SKM-1 (cell line): Measurements from ENCODE around the gene PFN2.
"Not testable (repeated sequence)": the region's sequence is repeated elsewhere in the genome, so short reads cannot be mapped to it uniquely, and the experiment has no call there.

Experiments used
- DNase-seq: peaks from one replicate; lab custom pipeline; 2025; ENCODE audit not compliant: unreplicated experiment; lab: John Stamatoyannopoulos, UW

Gene PFN2, protein sequence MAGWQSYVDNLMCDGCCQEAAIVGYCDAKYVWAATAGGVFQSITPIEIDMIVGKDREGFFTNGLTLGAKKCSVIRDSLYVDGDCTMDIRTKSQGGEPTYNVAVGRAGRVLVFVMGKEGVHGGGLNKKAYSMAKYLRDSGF

DNA sequence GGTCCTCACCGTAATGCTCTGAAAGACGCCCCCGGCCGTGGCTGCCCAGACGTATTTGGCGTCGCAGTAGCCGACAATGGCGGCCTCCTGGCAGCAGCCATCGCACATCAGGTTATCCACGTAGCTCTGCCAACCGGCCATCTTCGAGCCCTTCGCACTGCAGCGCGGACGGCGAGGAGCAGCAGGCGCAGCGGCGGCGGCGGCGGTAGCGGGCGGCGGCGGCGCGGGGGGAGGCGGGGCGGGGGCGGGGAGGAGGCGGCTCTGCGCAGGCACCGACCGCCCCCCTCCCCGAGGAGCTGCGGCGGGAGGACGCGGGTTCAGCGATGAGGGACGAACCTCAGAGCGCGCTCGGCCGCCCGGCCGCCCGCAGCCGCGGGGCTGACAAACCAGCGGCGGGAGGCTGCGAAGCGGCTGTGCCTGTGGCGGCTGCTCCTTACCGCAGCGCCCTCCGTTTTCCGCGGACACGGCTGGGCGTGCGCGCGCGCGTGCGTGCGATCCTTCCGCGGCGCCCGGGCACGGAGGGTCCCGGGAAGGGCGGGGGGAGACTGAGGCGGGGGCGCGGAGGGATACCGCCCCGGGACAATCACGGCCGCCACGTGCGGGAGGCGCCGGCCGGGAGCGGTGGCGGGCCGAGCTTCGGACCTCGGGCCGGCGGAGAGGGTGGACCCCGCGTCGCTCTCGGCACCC is at the start of gene PFN2:
TSS of gene PFN2 (minus strand) at position 180 of the 687 bp plus-strand sequence. CDS start at position 141, 39 bp downstream.
- DNase-seq, result no peak

DNA sequence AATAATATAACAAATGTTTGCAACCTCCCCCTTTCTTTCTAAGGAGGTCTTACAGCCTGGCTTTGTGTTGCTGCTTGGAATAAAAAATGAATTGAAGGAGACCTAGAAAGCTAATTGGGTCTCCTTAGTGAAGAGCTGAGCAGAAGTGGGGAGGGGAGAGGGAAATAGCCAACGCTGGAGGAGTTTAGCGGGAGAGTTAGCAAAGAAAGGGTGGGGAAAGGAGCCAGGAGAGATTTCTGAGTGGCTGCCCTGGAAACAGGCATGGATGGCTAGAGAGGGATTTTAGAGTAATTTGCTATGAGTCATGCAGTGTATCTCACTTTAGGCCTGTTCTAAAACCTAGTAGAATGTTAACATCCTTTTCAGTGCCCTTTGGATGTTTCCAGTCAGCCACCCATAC is 45.2 kb upstream of the PFN2 start:
- no peak for DNase-seq

DNA sequence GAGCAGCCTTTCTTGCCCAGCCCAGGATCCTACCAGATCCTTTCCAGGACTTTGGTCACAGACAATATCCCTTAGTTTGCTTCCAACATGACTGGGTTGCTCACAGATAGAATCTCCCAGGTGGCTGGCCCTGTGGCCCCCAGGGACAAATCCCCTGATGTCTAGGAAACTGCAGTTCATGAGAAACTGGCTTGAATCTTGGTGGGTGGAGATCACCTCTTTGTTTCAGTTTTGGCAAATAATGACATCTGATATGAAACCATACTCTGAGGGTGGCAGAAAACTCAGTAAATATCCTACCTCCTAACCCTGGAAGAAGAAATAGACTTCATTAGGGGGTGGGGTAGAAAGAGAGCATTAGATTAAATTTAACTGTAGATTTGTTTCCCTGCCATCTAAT is 44.1 kb upstream of the PFN2 start:
- DNase-seq, result no peak

DNA sequence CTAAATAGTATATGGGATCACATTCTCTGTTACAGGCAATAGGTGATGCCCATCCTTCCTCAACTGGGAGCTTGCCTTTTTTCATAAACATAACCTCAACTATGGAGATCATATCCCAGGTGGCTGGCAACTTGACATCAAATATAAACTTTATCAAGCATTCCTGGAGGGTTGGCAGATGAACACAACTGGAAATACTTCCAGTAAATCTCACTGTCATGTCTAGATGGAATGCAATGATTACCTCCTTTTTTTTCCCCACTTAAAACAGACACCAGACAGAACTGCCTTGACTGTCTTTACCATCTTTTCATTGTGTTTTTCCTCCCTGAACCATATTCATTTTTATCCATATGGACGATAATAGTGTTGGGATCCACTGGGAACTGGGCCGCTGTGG is 43.1 kb upstream of the PFN2 start:
- no peak for DNase-seq

DNA sequence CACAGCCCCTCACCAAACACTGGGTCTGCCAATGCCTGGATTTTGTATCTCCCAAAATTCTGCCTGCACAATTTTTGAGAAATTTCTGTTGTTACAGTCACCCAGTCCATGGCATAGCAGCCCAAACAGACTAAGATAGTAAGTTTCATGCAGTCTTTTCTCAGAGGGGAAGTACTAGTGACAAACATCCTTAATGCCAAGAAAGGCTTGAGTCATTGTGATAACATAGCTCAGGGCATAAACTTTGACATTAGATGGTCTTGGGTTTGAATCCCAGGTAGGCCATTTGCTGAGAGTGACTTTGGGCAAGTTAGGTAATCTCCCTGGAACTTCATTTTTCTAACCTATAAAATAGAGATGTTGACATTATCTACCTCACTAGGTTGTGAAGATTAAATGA is 36.1 kb upstream of the PFN2 start:
- no peak for DNase-seq

DNA sequence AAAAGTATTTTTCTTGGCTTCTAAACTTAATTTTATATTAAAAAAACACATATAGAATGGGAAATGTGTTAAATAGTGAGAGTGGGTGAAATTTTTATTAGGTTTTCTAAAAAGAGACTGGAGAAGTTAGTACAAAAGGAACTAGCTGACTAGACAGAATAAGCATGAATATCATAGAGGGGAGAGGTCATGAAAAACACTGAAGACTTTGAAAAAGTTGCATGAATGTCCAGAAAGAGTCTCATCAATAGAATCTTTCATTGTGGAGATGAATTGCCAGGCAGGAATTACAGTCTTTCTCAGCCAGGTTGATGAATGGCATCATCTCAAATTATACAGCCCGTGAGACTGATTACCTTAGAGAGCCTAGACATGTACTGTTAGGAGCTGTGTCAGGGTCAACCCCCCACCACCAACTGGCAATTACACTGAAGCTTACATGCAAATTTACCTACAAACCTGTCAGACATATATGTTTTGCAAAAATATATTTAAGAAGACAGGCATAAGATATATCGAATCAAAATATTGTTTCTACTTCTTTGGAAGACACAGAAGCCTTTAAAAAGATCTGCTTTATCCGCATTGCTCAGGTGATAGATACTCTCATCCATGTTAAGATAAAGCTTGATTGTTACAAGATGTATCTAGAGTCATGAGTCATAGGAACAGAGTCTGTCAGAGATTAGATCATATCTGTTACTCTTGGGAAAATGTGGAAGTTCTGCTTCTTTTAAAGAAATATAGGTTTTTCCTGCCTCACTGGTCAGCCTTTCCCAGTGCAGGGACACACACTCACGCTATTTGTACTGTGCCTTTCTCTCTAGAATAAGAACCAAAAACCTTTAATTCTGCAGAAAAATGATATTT is 34.8 kb upstream of the PFN2 start:
- no peak for DNase-seq

DNA sequence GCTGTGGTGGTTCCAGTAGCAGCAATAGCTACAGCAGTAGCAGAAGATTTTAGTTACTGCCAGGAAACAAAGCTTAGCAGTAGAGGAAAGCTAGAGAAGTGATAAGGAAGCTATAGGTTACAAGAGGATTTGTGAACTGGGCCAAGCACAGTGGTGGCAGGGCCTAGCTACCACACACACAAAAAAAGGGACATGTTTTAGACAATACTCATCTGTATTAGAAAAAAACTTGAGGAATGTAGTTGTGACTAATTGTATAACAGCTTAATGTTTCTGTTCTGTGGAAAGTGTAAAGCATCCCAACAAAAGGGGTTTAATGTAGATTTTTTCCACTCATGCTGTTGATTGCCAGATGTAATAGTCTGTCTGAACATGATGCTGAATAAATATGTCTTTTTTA is 29.9 kb upstream of the PFN2 start:
- DNase-seq, result no peak

DNA sequence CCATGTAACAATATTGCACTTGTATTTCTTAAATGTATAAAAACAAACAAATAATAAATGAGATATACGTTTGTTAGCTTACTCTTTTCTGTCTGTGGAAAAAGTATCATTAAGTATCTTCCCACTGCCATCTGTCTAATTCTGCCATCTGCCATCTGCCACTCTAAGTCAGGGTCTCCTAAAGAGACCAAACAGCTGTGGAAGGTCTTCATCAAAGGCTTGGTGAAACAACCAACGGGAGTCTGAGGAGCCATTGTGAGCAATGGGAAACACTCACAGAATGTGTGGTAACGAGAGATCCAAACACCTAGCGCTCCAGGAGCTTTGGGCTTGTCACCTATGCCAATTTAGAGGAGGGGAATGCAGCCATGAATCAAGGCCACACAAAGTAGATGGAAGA is 28.7 kb upstream of the PFN2 start:
- DNase-seq, result no peak

DNA sequence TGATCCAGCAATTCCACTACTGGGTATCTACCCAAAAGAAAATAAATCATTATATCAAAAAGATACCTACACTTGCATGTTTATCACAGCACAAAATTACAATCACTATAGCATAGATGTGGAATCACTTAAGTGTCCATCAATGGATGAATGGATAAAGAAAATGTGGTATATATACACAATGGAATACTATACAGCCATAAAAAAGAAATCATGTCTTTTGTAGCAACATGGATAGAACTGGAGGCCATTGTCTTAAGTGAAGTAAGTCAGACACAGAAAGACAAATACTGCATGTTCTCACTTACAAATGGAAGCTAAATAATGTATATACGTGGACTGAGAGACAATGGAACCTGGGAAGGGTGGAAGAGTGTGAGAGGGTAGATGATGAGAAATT is 28.3 kb upstream of the PFN2 start:
- DNase-seq, result no peak

DNA sequence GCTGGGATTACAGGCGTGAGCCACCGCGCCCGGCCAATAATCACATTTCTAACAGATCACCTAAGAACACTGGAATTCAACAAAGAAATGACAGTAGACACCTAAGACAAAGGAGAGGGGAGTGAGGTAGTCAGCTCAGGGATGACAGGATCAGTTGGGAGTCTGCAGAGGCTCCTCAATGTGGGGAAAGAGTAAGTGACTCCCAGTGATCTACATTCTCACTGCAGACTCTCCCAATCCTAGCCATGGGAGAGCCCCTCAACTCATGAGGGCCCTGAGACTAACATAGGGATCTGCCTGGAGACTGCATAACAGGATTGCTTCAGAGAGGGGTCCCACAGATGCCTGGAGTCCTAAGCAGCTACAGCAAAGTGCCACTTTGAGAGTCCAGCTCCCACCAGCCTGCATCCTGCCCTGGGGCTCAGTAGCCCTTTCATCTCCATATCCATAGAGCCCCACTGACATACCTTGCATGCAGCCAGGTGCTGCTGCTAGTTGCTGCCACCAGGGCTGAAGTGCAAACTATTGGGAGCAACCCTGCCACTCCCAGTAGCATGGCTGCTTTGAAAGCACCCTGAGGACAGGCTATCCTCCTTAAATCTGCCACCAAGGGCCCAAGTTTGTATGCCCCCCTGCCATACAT is 21.8 kb upstream of the PFN2 start:
- DNase-seq, result no peak

DNA sequence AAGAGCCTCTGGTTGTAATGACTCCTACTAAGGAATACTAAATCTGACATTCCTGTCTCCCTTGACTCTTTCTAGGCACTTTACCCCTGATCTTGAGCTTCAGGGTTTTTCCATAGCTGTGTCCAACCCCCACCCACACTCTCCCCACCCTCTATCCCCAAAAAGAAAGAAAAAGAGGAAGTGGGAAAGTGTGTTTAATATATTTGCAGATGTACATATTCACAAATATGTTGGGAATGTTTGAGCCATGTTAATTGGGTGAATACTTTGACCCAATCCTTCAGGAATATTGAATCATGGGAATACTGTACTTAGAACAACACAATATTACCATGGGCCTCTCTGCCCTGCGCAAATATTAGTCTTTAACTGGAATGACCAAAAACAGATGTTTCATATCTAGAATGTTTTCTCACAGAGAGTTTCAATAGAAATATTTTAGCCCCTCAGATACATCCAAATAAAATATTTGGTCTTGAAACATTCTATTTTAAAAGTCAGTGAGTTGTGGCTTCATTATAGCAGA is 19.8 kb upstream of the PFN2 start:
- DNase-seq, result no peak

DNA sequence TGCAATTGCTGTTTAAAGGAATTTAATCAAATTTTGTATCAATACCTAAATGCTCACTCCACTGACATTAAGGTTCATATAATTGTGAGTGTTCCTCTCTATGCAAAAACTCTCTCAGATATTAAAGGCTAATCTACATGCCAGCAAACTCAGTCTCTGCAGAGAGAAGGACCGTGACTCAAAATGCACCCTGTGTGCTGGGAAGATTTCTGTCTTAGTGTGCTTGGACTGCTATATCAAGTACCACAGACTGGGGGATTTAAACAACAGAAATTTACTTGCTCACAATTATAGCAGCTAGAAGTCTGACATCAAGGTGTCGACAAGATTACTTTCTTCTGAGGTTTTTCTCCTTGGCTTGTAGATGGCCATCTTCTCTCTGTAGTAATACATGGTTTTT is 18.6 kb upstream of the PFN2 start:
- no peak for DNase-seq

DNA sequence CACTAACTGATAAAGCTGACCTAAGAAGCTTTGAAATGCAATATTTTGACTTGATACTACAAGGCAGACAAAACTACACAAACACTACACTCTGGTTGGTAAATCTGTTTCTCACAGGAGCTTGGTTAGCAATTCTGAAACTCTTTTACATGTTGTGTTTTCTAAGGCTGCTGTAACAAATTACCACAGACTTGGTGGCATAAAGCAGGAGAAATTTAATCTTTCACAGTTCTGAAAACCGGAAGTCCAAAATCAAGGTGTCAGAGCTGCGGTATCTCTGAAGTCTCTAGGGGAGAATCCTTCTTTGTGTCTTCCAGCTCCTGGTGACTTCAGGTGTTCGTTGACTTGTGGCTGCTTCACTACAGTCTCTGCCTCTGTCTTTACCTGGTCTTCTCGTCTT is 12.9 kb upstream of the PFN2 start:
- no peak for DNase-seq

DNA sequence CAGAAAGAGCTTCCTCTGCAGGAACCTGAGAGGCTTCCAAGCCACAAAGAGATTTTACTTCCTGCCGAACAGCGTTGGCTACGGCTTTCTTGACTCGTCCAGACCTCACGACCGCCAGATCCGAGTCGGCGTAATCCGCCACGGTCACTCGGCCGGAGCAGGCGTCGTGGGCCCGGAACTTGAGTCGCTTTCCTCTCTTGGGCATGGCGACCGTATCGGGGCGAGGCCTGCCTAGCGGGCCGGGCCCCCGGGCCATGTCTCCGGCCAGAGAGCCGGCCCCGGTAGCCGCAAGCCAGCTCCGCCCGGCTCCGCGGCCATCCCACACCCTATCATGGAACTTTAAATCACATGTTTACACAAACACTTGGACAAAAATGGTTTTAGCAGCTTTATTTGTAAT is 12.4 kb upstream of the PFN2 start:
- DNase-seq, result not testable (repeated sequence)

DNA sequence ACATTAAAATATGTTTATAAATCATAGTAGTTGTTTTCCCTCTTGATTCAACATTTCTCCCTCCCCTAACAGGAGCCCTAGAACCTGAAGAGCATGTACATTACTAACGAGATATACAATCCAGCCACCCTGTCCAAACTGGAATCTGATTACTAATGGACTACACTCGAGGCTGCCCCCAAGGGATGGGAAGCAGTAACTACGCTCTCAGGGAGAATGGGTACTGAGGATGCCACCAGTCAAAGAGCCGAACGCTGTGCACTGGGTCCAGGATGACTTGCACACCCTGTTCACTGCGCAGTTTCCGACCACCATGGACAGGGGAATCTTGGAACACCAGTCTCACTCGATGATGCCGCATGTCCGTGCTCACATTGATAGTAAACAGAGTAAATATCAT is 11.3 kb upstream of the PFN2 start:
- DNase-seq, result not testable (repeated sequence)

DNA sequence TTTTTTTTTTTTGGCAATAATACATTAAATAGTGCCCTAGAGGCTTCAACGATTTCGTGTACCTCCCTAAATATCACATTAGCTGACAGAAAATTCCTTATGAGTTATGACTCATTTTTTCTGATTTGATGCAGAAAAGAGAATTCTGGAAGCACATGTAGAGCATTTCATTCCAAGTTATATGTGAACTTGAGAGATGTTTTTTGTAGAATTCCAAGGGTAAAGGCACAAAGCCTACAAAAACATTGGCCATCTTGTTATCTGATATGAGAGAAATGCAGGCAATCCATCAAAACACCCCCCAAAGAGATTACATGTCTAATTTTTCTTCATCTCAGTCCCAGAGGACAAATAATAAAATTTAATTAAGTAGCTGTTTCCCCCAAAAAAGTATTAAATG is 6.7 kb upstream of the PFN2 start:
- DNase-seq, result no peak

DNA sequence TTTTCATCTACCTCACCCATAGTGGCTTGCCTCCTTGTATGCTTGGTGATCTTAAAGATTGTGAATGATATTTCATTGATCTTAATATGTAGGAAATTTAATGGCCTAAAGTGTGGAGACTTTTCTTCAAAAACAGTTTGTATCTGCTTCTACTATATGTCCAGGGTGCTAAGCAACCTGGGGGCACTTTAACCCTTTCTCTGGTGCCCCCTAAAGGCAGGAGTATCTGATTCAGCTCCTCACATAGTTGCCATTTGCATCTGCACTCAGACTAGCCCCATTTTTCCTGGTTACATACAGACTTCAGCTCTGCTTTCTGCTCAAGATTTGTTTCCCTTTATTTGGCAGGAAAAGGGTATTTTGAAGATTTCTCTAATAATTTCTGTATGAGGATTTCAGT is 5.2 kb upstream of the PFN2 start:
- no peak for DNase-seq

DNA sequence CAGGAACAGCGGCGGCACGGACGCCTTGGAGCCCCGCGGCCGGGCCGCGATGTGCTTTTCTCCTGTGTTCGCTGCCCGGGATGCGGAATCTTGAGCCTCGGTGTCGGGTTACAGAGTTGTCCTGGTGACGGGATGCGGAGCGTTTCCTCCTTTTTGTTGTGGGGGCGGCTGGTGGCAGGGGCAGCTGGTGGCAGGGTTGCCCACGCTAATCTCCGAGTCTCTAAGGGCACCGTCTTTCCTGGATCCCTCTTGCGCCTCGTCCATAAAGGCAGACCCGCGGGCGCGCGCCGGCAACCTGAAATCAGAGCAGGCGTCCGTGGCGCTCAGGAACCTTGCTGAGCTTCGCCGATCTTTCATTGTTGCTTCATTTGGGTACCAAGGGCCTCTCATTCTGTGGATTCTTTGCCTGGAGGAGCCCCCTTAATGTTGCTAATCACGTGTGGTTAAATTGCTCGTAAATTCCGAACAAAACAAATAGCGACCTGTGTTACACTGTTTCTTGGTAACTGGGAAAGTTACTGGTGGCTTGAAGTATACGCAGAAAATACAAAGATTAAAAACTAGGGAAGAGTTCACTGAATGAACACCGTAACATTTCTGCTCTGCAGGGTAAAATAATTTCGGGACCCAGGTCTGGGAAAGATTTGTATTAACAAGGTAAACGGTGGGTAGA is 844 bp upstream of the PFN2 start:
- DNase-seq, result no peak

DNA sequence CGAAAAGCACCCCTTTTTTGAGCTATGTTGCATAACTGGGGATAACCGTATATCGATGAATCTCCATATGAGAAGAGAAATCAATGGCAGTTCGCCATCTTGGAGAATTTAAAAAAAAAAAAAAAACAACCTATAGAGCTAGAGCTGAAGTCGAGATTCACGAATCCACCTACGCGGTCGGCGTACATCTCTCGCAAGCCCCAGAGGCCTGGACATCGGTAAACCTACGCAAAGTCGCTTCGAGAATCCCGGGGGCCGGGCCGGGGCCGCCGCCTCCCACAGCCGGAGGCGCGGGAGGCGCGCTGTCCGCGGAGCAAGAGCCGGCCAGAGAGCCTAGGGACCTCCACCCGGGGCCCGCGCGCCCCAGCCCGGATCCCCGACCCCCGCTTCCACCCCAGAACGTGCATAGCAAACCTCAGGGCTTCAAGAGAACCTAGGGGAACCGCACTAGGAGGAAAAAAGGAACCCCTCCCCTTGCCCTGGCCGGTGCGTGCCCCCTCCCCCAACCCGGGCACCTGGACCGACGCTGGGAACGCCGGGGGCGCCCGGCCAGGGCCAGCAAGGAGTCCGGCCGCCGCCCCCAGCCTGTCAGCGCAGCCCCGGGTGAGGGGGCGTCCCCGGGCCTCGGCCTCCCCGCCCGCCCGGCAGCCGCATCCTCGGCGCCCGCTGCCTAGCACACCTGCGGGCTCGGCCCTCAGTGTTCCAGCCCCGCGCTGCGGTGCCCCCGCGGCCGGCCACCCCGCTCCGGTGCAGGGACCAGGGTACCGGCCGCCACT is 567 bp downstream of the PFN2 start:
- no peak for DNase-seq
